ENCODE data around the gene ROR1.

The ROR1 gene

GRCh38 chr1:64043288-64043687, 269.5 kb downstream of the ROR1 start:
- no peak for DNase-seq
- no peaks in the 10 kb centered on the region for H3K4me1 ChIP-seq (ENCODE audit: low read length)
- no peak overlapping the region for H3K4me3 ChIP-seq (ENCODE audit: low read length)
- no peaks in the 10 kb centered on the region for H3K79me2 ChIP-seq (ENCODE audit: low read length)
- no peaks in the 10 kb centered on the region for H3K36me3 ChIP-seq (replicated peaks; ENCODE audit: insufficient read depth, low read length)
- H3K4me2 ChIP-seq (ENCODE audit: low read depth, low read length) = no peak overlapping the region
- no peaks in the 10 kb centered on the region for H3F3A ChIP-seq (ENCODE audit: insufficient read depth, low read length)
- no peaks in the 10 kb centered on the region for H3K9me2 ChIP-seq (replicated peaks; ENCODE audit: insufficient read depth, low read length)
- H4K20me1 ChIP-seq (ENCODE audit: insufficient read depth, low read length) = no peaks in the 10 kb centered on the region
- no peak overlapping the region for H2AFZ ChIP-seq (ENCODE audit: low read length)
- no peak for TF ChIP-seq CTCF (IDR thresholded peaks at IDR 0.05; ENCODE audit: low read length)
- TF ChIP-seq EZH2 (optimal IDR thresholded peaks at IDR 0.05; ENCODE audit: low read depth, low read length) = no peak
- no peaks in the 10 kb centered on the region for H3K27me3 ChIP-seq (replicated peaks; ENCODE audit: insufficient read depth, low read length)
- no peak overlapping the region for H3K9ac ChIP-seq (ENCODE audit: low read length)
- H3K9me3 ChIP-seq (replicated peaks; ENCODE audit: insufficient read depth, low read length) = no peaks in the 10 kb centered on the region
- H3K27ac ChIP-seq (ENCODE audit: low read length) = no peak overlapping the region

- no peak overlapping the region for H3K4me2 ChIP-seq (ENCODE audit: low read depth, low read length)
Measured at GRCh38 chr1:64043976-64044375, 270.2 kb downstream of the ROR1 start.

GRCh38 chr1:64046243-64046642, 272.4 kb downstream of the ROR1 start:
- H3F3A ChIP-seq (ENCODE audit: insufficient read depth, low read length) = no peaks in the 10 kb centered on the region
- no peaks in the 10 kb centered on the region for H3K36me3 ChIP-seq (replicated peaks; ENCODE audit: insufficient read depth, low read length)
- no peaks in the 10 kb centered on the region for H3K9me3 ChIP-seq (replicated peaks; ENCODE audit: insufficient read depth, low read length)
- no peaks in the 10 kb centered on the region for H3K27me3 ChIP-seq (replicated peaks; ENCODE audit: insufficient read depth, low read length)
- H3K9me2 ChIP-seq (replicated peaks; ENCODE audit: insufficient read depth, low read length) = no peaks in the 10 kb centered on the region
- H3K4me2 ChIP-seq (ENCODE audit: low read depth, low read length) = no peak overlapping the region
- TF ChIP-seq EZH2 (optimal IDR thresholded peaks at IDR 0.05; ENCODE audit: low read depth, low read length) (no peak), EZH2phosphoT487 (IDR thresholded peaks at IDR 0.05; ENCODE audit: low read length) (no peak), CTCF (IDR thresholded peaks at IDR 0.05; ENCODE audit: low read length) (no peak)
- H4K20me1 ChIP-seq (ENCODE audit: insufficient read depth, low read length) = no peaks in the 10 kb centered on the region
- H3K4me1 ChIP-seq (ENCODE audit: low read length) = no peaks in the 10 kb centered on the region
- no peak for DNase-seq
- no peaks in the 10 kb centered on the region for H3K79me2 ChIP-seq (ENCODE audit: low read length)
- H2AFZ ChIP-seq (ENCODE audit: low read length) = no peak overlapping the region
- no peak overlapping the region for H3K9ac ChIP-seq (ENCODE audit: low read length)
- H3K27ac ChIP-seq (ENCODE audit: low read length) = no peak overlapping the region
- H3K4me3 ChIP-seq (ENCODE audit: low read length) = no peak overlapping the region

More at GRCh38 chr1:64043976-64044375, 270.2 kb downstream of the ROR1 start:
- Histone ChIP-seq H3K9me3 (replicated peaks; ENCODE audit: insufficient read depth, low read length) (no peaks in the 10 kb centered on the region), H3K4me1 (ENCODE audit: low read length) (no peaks in the 10 kb centered on the region), H4K20me1 (ENCODE audit: insufficient read depth, low read length) (no peaks in the 10 kb centered on the region), H3K9ac (ENCODE audit: low read length) (no peak overlapping the region), H3K36me3 (replicated peaks; ENCODE audit: insufficient read depth, low read length) (no peaks in the 10 kb centered on the region), H3K79me2 (ENCODE audit: low read length) (no peaks in the 10 kb centered on the region), H3K27ac (ENCODE audit: low read length) (no peak overlapping the region), H2AFZ (ENCODE audit: low read length) (no peak overlapping the region), H3K9me2 (replicated peaks; ENCODE audit: insufficient read depth, low read length) (no peaks in the 10 kb centered on the region), H3F3A (ENCODE audit: insufficient read depth, low read length) (no peaks in the 10 kb centered on the region), H3K27me3 (replicated peaks; ENCODE audit: insufficient read depth, low read length) (no peaks in the 10 kb centered on the region), H3K4me3 (ENCODE audit: low read length) (no peak overlapping the region)
- DNase-seq = no peak
- no peak for TF ChIP-seq EZH2phosphoT487 (IDR thresholded peaks at IDR 0.05; ENCODE audit: low read length)
- TF ChIP-seq CTCF (IDR thresholded peaks at IDR 0.05; ENCODE audit: low read length) = no peak
- no peak for TF ChIP-seq EZH2 (optimal IDR thresholded peaks at IDR 0.05; ENCODE audit: low read depth, low read length)
